Neuronal stem cell (in vitro differentiated cells): ENCODE measurements around the gene CD151.

Experiments
- DNase-seq: peaks from one replicate; pipeline ENCODE4 v3.0.0-alpha.2; 2013; ENCODE audit warnings: low spot score
- H2AFZ ChIP-seq: one replicate; pipeline ENCODE4 v1.6.1; 2013; ENCODE audit warnings: mild to moderate bottlenecking, low read length, inconsistent platforms
- H2AK5ac ChIP-seq: 2 replicates; pipeline ENCODE4 v1.6.1; 2013; ENCODE audit warnings: low read depth, mild to moderate bottlenecking, inconsistent platforms, low read length, moderate library complexity, mixed read lengths
- H2BK120ac ChIP-seq: 2 replicates; pipeline ENCODE4 v1.6.1; 2013; ENCODE audit warnings: low read depth, mild to moderate bottlenecking, inconsistent platforms, low read length, moderate library complexity, mixed read lengths
- H2BK12ac ChIP-seq: one replicate; pipeline ENCODE4 v1.6.1; 2013; ENCODE audit warnings: low read length, inconsistent platforms
- H2BK15ac ChIP-seq: 2 replicates; pipeline ENCODE4 v1.6.1; 2013; ENCODE audit warnings: mild to moderate bottlenecking, low read length, inconsistent platforms, mixed read lengths
- H2BK5ac ChIP-seq: one replicate; pipeline ENCODE4 v1.6.1; 2013; ENCODE audit warnings: inconsistent platforms, mild to moderate bottlenecking, low read length, moderate library complexity
- H3K14ac ChIP-seq: one replicate; pipeline ENCODE4 v1.6.1; 2013; ENCODE audit warnings: low read length, inconsistent platforms
- H3K18ac ChIP-seq: 2 replicates; pipeline ENCODE4 v1.6.1; 2013; ENCODE audit warnings: low read length, inconsistent platforms
- H3K23ac ChIP-seq: 2 replicates; pipeline ENCODE4 v1.6.1; 2013; ENCODE audit warnings: low read depth, mild to moderate bottlenecking, mixed read lengths, low read length, inconsistent platforms; ENCODE audit not compliant: poor library complexity
- H3K27ac ChIP-seq: replicated peaks from 3 replicates; pipeline ENCODE4 v1.5.1; 2013; ENCODE audit warnings: low read length, inconsistent platforms
- H3K27me3 ChIP-seq, 3 experiments: 2 replicates each; pipeline ENCODE4 v1.6.1; 2013; ENCODE audit warnings: low read length in 3 of 3, mild to moderate bottlenecking in 2 of 3, inconsistent platforms in 1 of 3, low read depth in 1 of 3, mixed read lengths in 1 of 3, moderate library complexity in 1 of 3; ENCODE audit not compliant: control insufficient read depth in 3 of 3, insufficient read depth in 3 of 3
- H3K36me3 ChIP-seq, 2 donors: replicated peaks in 1 of 2; 2 replicates each; pipeline ENCODE4 v1.6.1; 2013; ENCODE audit warnings: low read length in 2 of 2; ENCODE audit not compliant: control insufficient read depth in 2 of 2, insufficient read depth in 2 of 2
- H3K4ac ChIP-seq: 2 replicates; pipeline ENCODE4 v1.6.1; 2013; ENCODE audit warnings: inconsistent platforms, mild to moderate bottlenecking, low read length, moderate library complexity
- H3K4me1 ChIP-seq, 2 donors: 1 replicate in 1 of 2; 2 replicates in 1 of 2; pipeline ENCODE4 v1.6.1; 2013; ENCODE audit warnings: low read length in 2 of 2, low read depth in 1 of 2; ENCODE audit not compliant: control insufficient read depth in 2 of 2, insufficient read depth in 1 of 2
- H3K4me2 ChIP-seq: one replicate; pipeline ENCODE4 v1.6.1; 2013; ENCODE audit warnings: mild to moderate bottlenecking, low read length, inconsistent platforms; ENCODE audit not compliant: insufficient read depth, poor library complexity, severe bottlenecking
- H3K4me3 ChIP-seq, 2 donors: 2 replicates each; pipeline ENCODE4 v1.5.1; 2013; ENCODE audit warnings: low read length in 2 of 2, mild to moderate bottlenecking in 2 of 2, inconsistent platforms in 1 of 2, moderate library complexity in 1 of 2
- H3K79me1 ChIP-seq: one replicate; pipeline ENCODE4 v1.6.1; 2013; ENCODE audit warnings: low read depth, mild to moderate bottlenecking, inconsistent platforms, low read length, moderate library complexity
- H3K9ac ChIP-seq: one replicate; pipeline ENCODE4 v1.6.1; 2013; ENCODE audit warnings: mild to moderate bottlenecking, low read depth, low read length, inconsistent platforms; ENCODE audit not compliant: poor library complexity
- H3K9me3 ChIP-seq, 2 donors: replicated peaks in 1 of 2; 2 replicates each; pipeline versions ENCODE3 to v1.6.1; 2013; ENCODE audit warnings: low read length in 2 of 2, mild to moderate bottlenecking in 2 of 2, inconsistent platforms in 1 of 2, low read depth in 1 of 2, mixed read lengths in 1 of 2, moderate library complexity in 1 of 2; ENCODE audit not compliant: control insufficient read depth in 2 of 2, insufficient read depth in 1 of 2
- H4K8ac ChIP-seq: one replicate; pipeline ENCODE4 v1.6.1; 2013; ENCODE audit warnings: low read depth, mild to moderate bottlenecking, inconsistent platforms, low read length, moderate library complexity
- H4K91ac ChIP-seq: one replicate; pipeline ENCODE4 v1.6.1; 2013; ENCODE audit warnings: low read length, low read depth, mild to moderate bottlenecking, inconsistent platforms; ENCODE audit not compliant: poor library complexity
- WGBS, 2 donors: extraction: QIAGEN DNeasy Blood & Tissue Kit; methylation state at CpG; one replicate each; pipeline ENCODE4 v1.1.7; 2013; ENCODE audit warnings: missing lambda C conversion rate in 2 of 2, mixed read lengths in 1 of 2; ENCODE audit not compliant: insufficient read length in 2 of 2, insufficient replicate concordance in 1 of 2; ENCODE audit errors: extremely low coverage in 2 of 2; 5-methylcytosine and 5-hydroxymethylcytosine counted together

The CD151 gene

GRCh38 chr11:849951-850774, 17.4 kb downstream of the CD151 start:
- Histone ChIP-seq H3K23ac (peak overlapping the region; percentile 80), H3K36me3 (no peaks in the 10 kb centered on the region), H2BK15ac (peak overlapping the region; percentile 85), H2BK120ac (no peak overlapping the region), H3K27me3 (peaks cover 0 to 20% (median 0%) of the 10 kb centered on the region in 3 experiments), H2BK12ac (peak overlapping the region; percentile 73), H3K9me3 (no peaks in the 10 kb centered on the region), H2BK5ac (peak overlapping the region; percentile 39), H2AFZ (peak overlapping the region; percentile 83), H4K91ac (no peak overlapping the region), H2AK5ac (peak overlapping the region; percentile 96), H4K8ac (no peak overlapping the region), H3K9ac (peak overlapping the region; percentile 88), H3K18ac (peak overlapping the region; percentile 94), H3K79me1 (peaks cover 17% of the 10 kb centered on the region), H3K4me1 (peaks cover 35 to 51% of the 10 kb centered on the region in 2 donors), H3K4me3 (peak overlapping the region; percentile 62 to 84), H3K4me2 (peak overlapping the region; percentile 98), H3K14ac (peak overlapping the region; percentile 94), H3K27ac (no peak overlapping the region), H3K4ac (no peak overlapping the region)
- no CpG with 5 or more reads among the region's 97 CpGs for WGBS, 2 donors
- no peak for DNase-seq

DNA sequence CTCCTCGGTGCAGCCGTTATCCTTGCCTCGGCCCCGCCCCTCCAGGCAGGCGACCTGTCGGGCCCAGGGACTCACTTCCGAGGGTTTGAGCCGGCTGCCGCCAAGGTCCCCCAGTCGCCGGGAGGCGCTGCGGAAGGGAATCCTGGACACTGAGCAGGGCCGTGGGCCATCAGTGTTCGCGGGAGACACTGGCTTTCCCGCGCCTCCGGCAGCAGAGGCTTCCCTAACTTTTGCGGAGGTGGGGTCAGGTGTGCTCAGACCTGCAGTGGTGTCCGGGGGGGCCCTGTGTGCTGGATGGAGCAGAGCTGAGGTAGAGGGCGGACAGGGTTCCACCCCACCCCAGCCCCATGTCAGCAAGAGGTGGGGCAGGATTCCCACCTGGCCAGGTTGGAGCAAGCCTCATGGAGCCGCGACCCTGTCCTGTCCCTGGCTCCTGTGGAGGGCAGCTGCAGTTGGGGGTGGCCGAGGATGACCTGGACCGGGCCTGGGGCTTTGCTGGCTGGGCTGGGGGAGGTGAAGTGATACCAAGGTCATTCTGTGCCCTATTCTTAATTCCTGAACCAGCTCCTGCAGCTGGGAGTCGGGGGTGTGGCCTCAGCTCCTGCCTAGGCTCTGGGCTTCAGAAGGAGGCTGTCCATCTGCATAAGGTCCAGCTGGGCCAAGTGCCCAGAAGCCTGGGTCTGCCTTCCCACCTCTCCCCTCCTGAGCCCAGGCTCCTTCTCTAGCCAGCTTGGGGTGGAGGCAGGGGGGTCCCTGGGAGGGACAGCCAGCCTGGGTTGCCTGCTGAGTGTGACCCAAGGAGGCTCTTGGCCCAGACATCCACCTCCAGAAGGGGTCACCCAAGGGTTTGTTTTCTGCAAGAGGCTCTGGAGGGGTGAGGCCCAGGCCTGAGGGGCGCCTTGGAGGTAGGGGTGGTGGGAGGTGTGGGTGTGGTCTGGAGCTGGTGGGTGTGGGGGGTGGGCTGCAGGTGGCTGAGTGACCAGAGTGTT, 18.3 kb downstream of the CD151 start:
- no CpG with 5 or more reads among the region's 28 CpGs for WGBS, 2 donors
- Histone ChIP-seq H3K36me3 (no peaks in the 10 kb centered on the region), H3K27ac (no peak overlapping the region), H3K4ac (no peak overlapping the region), H4K8ac (peak overlapping the region; percentile 65), H3K4me2 (peak overlapping the region; percentile 98), H2BK120ac (peak overlapping the region; percentile 87), H3K4me1 (peaks cover 35 to 47% of the 10 kb centered on the region in 2 donors), H3K4me3 (peak overlapping the region; percentile 62 to 84), H2BK5ac (peak overlapping the region; percentile 39), H3K27me3 (peaks cover 0 to 20% (median 0%) of the 10 kb centered on the region in 3 experiments), H3K9ac (peak overlapping the region; percentile 88), H3K9me3 (no peaks in the 10 kb centered on the region), H4K91ac (no peak overlapping the region), H3K23ac (peak overlapping the region; percentile 80), H3K18ac (peak overlapping the region; percentile 90), H2BK15ac (peak overlapping the region; percentile 85), H2AK5ac (peak overlapping the region; percentile 96), H2BK12ac (no peak overlapping the region), H2AFZ (no peak overlapping the region), H3K14ac (peak overlapping the region; percentile 94), H3K79me1 (peaks cover 19% of the 10 kb centered on the region)
- no peak for DNase-seq

- DNase-seq: no peak
- no peak overlapping the region for H4K91ac ChIP-seq
- no peak overlapping the region for H3K27ac ChIP-seq
- peaks cover 0 to 20% (median 0%) of the 10 kb centered on the region in 3 experiments for H3K27me3 ChIP-seq
- H3K9me3 ChIP-seq: no peaks in the 10 kb centered on the region
- peak overlapping the region; percentile 98 for H2BK15ac ChIP-seq
- H3K18ac ChIP-seq: peak overlapping the region; percentile 48
- H3K4me2 ChIP-seq: no peak overlapping the region
- peak overlapping the region; percentile 38 for H3K14ac ChIP-seq
- no peaks in the 10 kb centered on the region for H3K36me3 ChIP-seq
- H3K4me3 ChIP-seq: no peak overlapping the region
- H3K23ac ChIP-seq: peak overlapping the region; percentile 55
- no CpG with 5 or more reads among the region's 15 CpGs for WGBS, 2 donors
- H3K9ac ChIP-seq: no peak overlapping the region
- H2AK5ac ChIP-seq: peak overlapping the region; percentile 98
- no peak overlapping the region for H2BK5ac ChIP-seq
- H4K8ac ChIP-seq: no peak overlapping the region
- H2BK120ac ChIP-seq: no peak overlapping the region
- peaks cover 23% of the 10 kb centered on the region for H3K79me1 ChIP-seq
- H3K4ac ChIP-seq: no peak overlapping the region
- H2AFZ ChIP-seq: no peak overlapping the region
- H3K4me1 ChIP-seq: peaks cover 42 to 46% of the 10 kb centered on the region in 2 donors
- no peak overlapping the region for H2BK12ac ChIP-seq
These were observed 20.0 kb downstream of the CD151 start for GRCh38 chr11:852762-853161.
